HL-60 (cell line): ENCODE measurements around the gene DHX15.

Source experiments
- DNase-seq, 2 experiments: peaks; one replicate each; pipeline ENCODE4 v3.0.0-alpha.2; 2010 to 2020; ENCODE audit warnings: low read depth in 1 of 2, low spot score in 1 of 2
- H3K27ac ChIP-seq: fragments of 250-450 bp; sonication (Bioruptor Pico); replicated peaks from 2 replicates; pipeline ENCODE4 v1.5.1; 2020; ENCODE audit warnings: mild to moderate bottlenecking, moderate library complexity
- H3K27me3 ChIP-seq: fragments of 250-450 bp; sonication (Bioruptor Pico); 2 replicates; pipeline ENCODE4 v1.5.1; 2021; ENCODE audit warnings: mild to moderate bottlenecking, moderate library complexity; ENCODE audit not compliant: insufficient read depth, poor library complexity, severe bottlenecking
- H3K4me3 ChIP-seq: replicated peaks from 2 replicates; pipeline ENCODE4 v1.5.1; 2011; ENCODE audit warnings: mild to moderate bottlenecking, control low read depth, low read length; ENCODE audit not compliant: insufficient read depth
- CTCF ChIP-seq: IDR thresholded peaks from one replicate; pipeline ENCODE4 v1.5.1; 2011; ENCODE audit warnings: low read length, control low read depth, inconsistent platforms; ENCODE audit not compliant: insufficient read depth
- GABPA ChIP-seq: IDR thresholded peaks from 2 replicates; pipeline ENCODE4 v1.6.1; 2012; ENCODE audit warnings: low read depth
- POLR2AphosphoS5 ChIP-seq: IDR thresholded peaks from 2 replicates; pipeline ENCODE4 v1.6.1; 2012; ENCODE audit warnings: low read depth
- REST ChIP-seq: IDR thresholded peaks from 2 replicates; pipeline ENCODE4 v1.6.1; 2012; ENCODE audit warnings: low read depth; ENCODE audit not compliant: insufficient replicate concordance
- SPI1 ChIP-seq: IDR thresholded peaks from 2 replicates; pipeline ENCODE4 v1.6.1; 2012; ENCODE audit warnings: low read depth, mild to moderate bottlenecking, borderline replicate concordance

Gene DHX15

DNA sequence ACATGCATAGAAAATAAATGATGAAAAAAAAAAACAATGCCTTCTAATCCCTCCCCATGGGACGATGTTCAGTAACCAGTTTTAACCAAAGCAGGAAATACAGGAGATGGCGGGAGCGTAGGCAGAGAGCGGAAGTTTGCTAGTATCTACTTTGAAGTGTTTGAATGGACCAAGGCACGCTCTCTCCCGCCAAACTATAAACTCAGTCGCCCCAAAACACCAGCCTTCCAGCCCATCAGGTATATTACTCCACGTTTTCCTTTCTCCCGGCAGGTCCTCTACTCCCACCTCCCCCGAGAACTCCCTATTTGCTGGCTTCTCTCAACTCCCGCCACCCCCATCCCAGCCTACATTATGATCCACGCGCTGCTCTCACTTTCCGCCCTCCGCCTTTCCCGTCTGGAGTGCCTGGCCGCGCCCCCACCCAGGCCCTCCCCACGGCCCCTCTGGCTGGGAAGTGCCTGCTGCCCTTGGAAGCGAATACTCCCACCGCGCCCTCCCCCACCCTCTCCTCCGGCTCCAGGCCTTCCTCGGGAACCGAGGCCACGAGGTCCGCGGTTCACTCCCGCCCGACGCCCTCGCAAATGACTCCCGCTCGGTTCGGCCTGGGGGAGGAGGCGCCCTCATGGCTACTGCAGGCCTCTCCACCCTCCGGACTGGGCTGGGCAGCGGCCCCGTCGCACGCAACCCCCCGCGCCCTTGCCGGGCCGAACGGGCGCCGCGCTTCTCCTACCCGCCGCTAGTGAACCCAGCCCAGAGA lies 723 bp downstream of the DHX15 start:
- TF ChIP-seq SPI1 (peak; percentile 59; the same call in 1 of the 2 replicates), CTCF (no peak), GABPA (no peak), REST (peak; percentile 27), POLR2AphosphoS5 (0 out of 2 replicates have a peak, but pooled peaks have one; percentile 23)
- peak overlapping the region; percentile 80 for H3K4me3 ChIP-seq
- H3K27me3 ChIP-seq, result no peaks in the 10 kb centered on the region
- peak overlapping the region; percentile 99 for H3K27ac ChIP-seq
- DNase-seq, result peak in 1 of 2 experiments; percentile 59

- H3K4me3 ChIP-seq, result peak overlapping the region; percentile 80
- peak in 1 of 2 experiments; percentile 11 for DNase-seq
- H3K27ac ChIP-seq, result no peak overlapping the region; the same call in 1 of the 2 replicates
- no peaks in the 10 kb centered on the region for H3K27me3 ChIP-seq
- no peak for TF ChIP-seq SPI1
- no peak for TF ChIP-seq GABPA
- no peak for TF ChIP-seq CTCF
- TF ChIP-seq POLR2AphosphoS5, result no peak
- no peak for TF ChIP-seq REST
Observed at GRCh38 chr4:24582235-24582832, 2.0 kb downstream of the DHX15 start.

GRCh38 chr4:24578364-24578763 lies 6.0 kb downstream of the DHX15 start:
- no peak overlapping the region for H3K27ac ChIP-seq
- DNase-seq, result peak in 1 of 2 experiments; percentile 17

GRCh38 chr4:24576276-24576675 lies 8.1 kb downstream of the DHX15 start:
- TF ChIP-seq GABPA (no peak), SPI1 (no peak), REST (no peak), POLR2AphosphoS5 (no peak), CTCF (no peak)
- DNase-seq, result no peak
- H3K4me3 ChIP-seq, result no peak overlapping the region
- no peak overlapping the region for H3K27ac ChIP-seq
- no peaks in the 10 kb centered on the region for H3K27me3 ChIP-seq

More at GRCh38 chr4:24578364-24578763, 6.0 kb downstream of the DHX15 start:
- TF ChIP-seq SPI1 (peak; percentile 15; the same call in 1 of the 2 replicates), POLR2AphosphoS5 (no peak)
- Histone ChIP-seq H3K27me3 (no peaks in the 10 kb centered on the region), H3K4me3 (no peak overlapping the region)
